H1 (cell line): Measurements from ENCODE around the gene SURF2. TPM values are rescaled to one million over a fixed set of nuclear protein-coding genes. Genes with fewer than 3 reads are reported as not detected.

Experiments
- CHD7 ChIP-seq: fragments of 300-600 bp; sonication (generic); IDR thresholded peaks from 2 replicates; pipeline ENCODE4 v1.7.1; 2012; ENCODE audit warnings: low read length, moderate library complexity, mild to moderate bottlenecking, inconsistent platforms; ENCODE audit not compliant: insufficient replicate concordance
- HDAC2 ChIP-seq, 2 experiments: fragments of 300-600 bp in 1 of 2; sonication (generic) in 1 of 2; IDR thresholded peaks; 2 replicates each; pipeline ENCODE4 v1.6.1; 2011 to 2012; ENCODE audit warnings: low read depth in 2 of 2, low read length in 2 of 2, mild to moderate bottlenecking in 2 of 2, moderate library complexity in 2 of 2, borderline replicate concordance in 1 of 2, inconsistent platforms in 1 of 2
- HDAC6 ChIP-seq: IDR thresholded peaks from one replicate; pipeline ENCODE4 v1.7.1; 2012; ENCODE audit warnings: low read depth, mild to moderate bottlenecking, inconsistent platforms, low read length, moderate library complexity
- JUND ChIP-seq: IDR thresholded peaks from 2 replicates; pipeline ENCODE4 v1.6.1; 2011; ENCODE audit warnings: mild to moderate bottlenecking, improper control_type of control experiment, low read length
- POLR2A ChIP-seq, 2 experiments: IDR thresholded peaks; 1 replicate in 1 of 2; 2 replicates in 1 of 2; pipeline ENCODE4 v1.6.1; 2011; ENCODE audit warnings: low read depth in 2 of 2, low read length in 2 of 2, mild to moderate bottlenecking in 2 of 2; ENCODE audit errors: control extremely low read depth in 1 of 2
- POLR2AphosphoS5 ChIP-seq: IDR thresholded peaks from 2 replicates; pipeline ENCODE4 v1.6.1; 2011; ENCODE audit warnings: low read depth, low read length
- RAD21 ChIP-seq, 2 experiments: IDR thresholded peaks in 1 of 2; conservative IDR thresholded peaks in 1 of 2; 2 replicates each; pipeline ENCODE4 v1.6.1; 2011; ENCODE audit warnings: low read depth in 2 of 2, low read length in 2 of 2, improper control_type of control experiment in 1 of 2, inconsistent platforms in 1 of 2, mild to moderate bottlenecking in 1 of 2, moderate library complexity in 1 of 2
- SIN3A ChIP-seq, 2 experiments: IDR thresholded peaks in 1 of 2; conservative IDR thresholded peaks in 1 of 2; 2 replicates each; pipeline ENCODE4 v1.6.1; 2011 to 2012; ENCODE audit warnings: low read length in 2 of 2, improper control_type of control experiment in 1 of 2, low read depth in 1 of 2, mild to moderate bottlenecking in 1 of 2
- SUZ12 ChIP-seq: fragments of 200-600 bp; sonication (generic); IDR thresholded peaks from 2 replicates; pipeline ENCODE4 v1.6.1; 2012; ENCODE audit warnings: mild to moderate bottlenecking, inconsistent platforms, low read length, moderate library complexity, mixed read lengths
- TBP ChIP-seq: IDR thresholded peaks from 2 replicates; pipeline ENCODE4 v1.6.1; 2011; ENCODE audit warnings: low read depth, low read length, improper control_type of control experiment
- polyA plus RNA-seq, 7 experiments: library from polyadenylated mRNA; depleted of rRNA in 3 of 7; stranded (reverse) in 5 of 7; unstranded in 2 of 7; fragments of >200 nt in 5 of 7; fragments of 200-250 nt in 2 of 7; gene quantifications; 1 replicate in 5 of 7; 2 replicates in 1 of 7; 4 replicates in 1 of 7; pipeline versions ENCODE4 v1.2.1 to v1.2.3, GENCODE V29; 2011 to 2013; ENCODE audit warnings: missing spikeins in 2 of 7, mixed read lengths in 2 of 7
- total RNA-seq: library from RNA; stranded (reverse); fragmentation: NEBNext Ultra II Directional; extraction: Animal tissue kit (Norgen Biotek cat#: 25700); gene quantifications from 2 replicates; pipeline ENCODE4 v1.2.1, GENCODE V29; 2021

SURF2 gene
- total and polyA plus RNA-seq, 2 of the 8 experiments (the other 6 are each of a cell fraction or from before 2014, with no cell fraction given), result 36.6 to 37.7 TPM

- TF ChIP-seq CHD7 (no peak), POLR2A (IDR thresholded peaks at IDR 0.05; ENCODE audit: control extremely low read depth in 1 of 2, low read depth in 2 of 2, low read length in 2 of 2) (no peak), HDAC2 (IDR thresholded peaks at IDR 0.05; ENCODE audit: borderline replicate concordance in 1 of 2, low read depth in 2 of 2, low read length in 2 of 2) (no peak), SIN3A (conservative IDR thresholded peaks at IDR 0.05 in 1 of 2, IDR thresholded peaks at IDR 0.05 in 1 of 2; ENCODE audit: low read depth in 1 of 2, low read length in 2 of 2) (no peak), JUND (no peak), TBP (no peak), RAD21 (IDR thresholded peaks at IDR 0.05 in 1 of 2, conservative IDR thresholded peaks at IDR 0.05 in 1 of 2; ENCODE audit: low read depth in 2 of 2, low read length in 2 of 2) (no peak), HDAC6 (no peak), POLR2AphosphoS5 (no peak), SUZ12 (no peak)
Observed at GRCh38 chr9:133377721-133378216, 21.4 kb downstream of the SURF2 start (continued).
